HG03280 (cell line): ENCODE data around the gene SF3A1.

ENCODE experiments used
- ATAC-seq: cut with Tn5 transposase; IDR thresholded peaks from one replicate; pipeline ENCODE4 v1.9.1; 2021; ENCODE audit warnings: mild to moderate bottlenecking, moderate library complexity; ENCODE audit not compliant: unreplicated experiment

SF3A1 gene

GRCh38 chr22:30305906-30306626 is 50.6 kb downstream of the SF3A1 start:
- no peak for ATAC-seq

GRCh38 chr22:30305519-30305905 is 51.2 kb downstream of the SF3A1 start:
- ATAC-seq: no peak

- ATAC-seq: no peak
These were observed 52.0 kb downstream of the SF3A1 start for GRCh38 chr22:30304495-30305244.

GRCh38 chr22:30302810-30303138 is 53.9 kb downstream of the SF3A1 start:
- no peak for ATAC-seq

GRCh38 chr22:30301995-30302809 is 54.5 kb downstream of the SF3A1 start:
- ATAC-seq: no peak

- no peak for ATAC-seq
These were observed 57.4 kb downstream of the SF3A1 start for GRCh38 chr22:30299322-30299721.

- ATAC-seq: no peak
These were observed 58.5 kb downstream of the SF3A1 start for GRCh38 chr22:30297991-30298701.

- ATAC-seq: no peak
These were observed 59.3 kb downstream of the SF3A1 start for GRCh38 chr22:30297276-30297990.

GRCh38 chr22:30296833-30297232 is 59.9 kb downstream of the SF3A1 start:
- no peak for ATAC-seq

- ATAC-seq: no peak
These were observed 60.4 kb downstream of the SF3A1 start for GRCh38 chr22:30296324-30296723.

- ATAC-seq: no peak
These were observed 61.1 kb downstream of the SF3A1 start for GRCh38 chr22:30295576-30295975.

GRCh38 chr22:30294830-30295229 is 61.9 kb downstream of the SF3A1 start:
- no peak for ATAC-seq

- no peak for ATAC-seq
These were observed 62.6 kb downstream of the SF3A1 start for GRCh38 chr22:30294066-30294465.

- ATAC-seq: no peak
These were observed 63.7 kb downstream of the SF3A1 start for GRCh38 chr22:30293026-30293425.

GRCh38 chr22:30292069-30292970 is 64.4 kb downstream of the SF3A1 start:
- ATAC-seq: no peak

GRCh38 chr22:30291058-30291892 is 65.4 kb downstream of the SF3A1 start:
- no peak for ATAC-seq

GRCh38 chr22:30290342-30291057 is 66.2 kb downstream of the SF3A1 start:
- ATAC-seq: no peak

GRCh38 chr22:30289980-30290313 is 66.7 kb downstream of the SF3A1 start:
- ATAC-seq: no peak
